ENCODE data around the gene TGFBRAP1.

GRCh38 chr2:105242286-105242993 lies 87.1 kb downstream of the TGFBRAP1 start:
- TF ChIP-seq POLR2A (IDR thresholded peaks at IDR 0.05) (no peak), CTCF (IDR thresholded peaks at IDR 0.05) (no peak)

Measured in uterus (tissue), 2 donors.